ENCODE data around the gene CWC27. TPM values are rescaled to one million over a fixed set of nuclear protein-coding genes. Genes with fewer than 3 reads are reported as not detected.

CWC27 gene
- total and polyA plus RNA-seq, 3 donors from 2014 or later: 12.4 to 22.9 (median 17.5) TPM

GRCh38 chr5:64834037-64834436 lies 65.3 kb downstream of the CWC27 start:
- no peaks in the 10 kb centered on the region for H3K36me3 ChIP-seq (ENCODE audit: low read depth, missing control alignments)
- WGBS, 2 donors: 69 to 77% methylated on average over 2 of the region's 2 CpGs
- no peak overlapping the region for H3K27ac ChIP-seq
- intact Hi-C loops (cut with DNase I; ENCODE audit: low total_unique reads): no loop called here
- H3K27me3 ChIP-seq: no peaks in the 10 kb centered on the region
- DNase-seq: no peak
- H3K4me3 ChIP-seq: no peak overlapping the region
- TF ChIP-seq, protein P1, sequence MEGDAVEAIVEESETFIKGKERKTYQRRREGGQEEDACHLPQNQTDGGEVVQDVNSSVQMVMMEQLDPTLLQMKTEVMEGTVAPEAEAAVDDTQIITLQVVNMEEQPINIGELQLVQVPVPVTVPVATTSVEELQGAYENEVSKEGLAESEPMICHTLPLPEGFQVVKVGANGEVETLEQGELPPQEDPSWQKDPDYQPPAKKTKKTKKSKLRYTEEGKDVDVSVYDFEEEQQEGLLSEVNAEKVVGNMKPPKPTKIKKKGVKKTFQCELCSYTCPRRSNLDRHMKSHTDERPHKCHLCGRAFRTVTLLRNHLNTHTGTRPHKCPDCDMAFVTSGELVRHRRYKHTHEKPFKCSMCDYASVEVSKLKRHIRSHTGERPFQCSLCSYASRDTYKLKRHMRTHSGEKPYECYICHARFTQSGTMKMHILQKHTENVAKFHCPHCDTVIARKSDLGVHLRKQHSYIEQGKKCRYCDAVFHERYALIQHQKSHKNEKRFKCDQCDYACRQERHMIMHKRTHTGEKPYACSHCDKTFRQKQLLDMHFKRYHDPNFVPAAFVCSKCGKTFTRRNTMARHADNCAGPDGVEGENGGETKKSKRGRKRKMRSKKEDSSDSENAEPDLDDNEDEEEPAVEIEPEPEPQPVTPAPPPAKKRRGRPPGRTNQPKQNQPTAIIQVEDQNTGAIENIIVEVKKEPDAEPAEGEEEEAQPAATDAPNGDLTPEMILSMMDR (IDR thresholded peaks at IDR 0.05): no peak
- H3K4me1 ChIP-seq: no peaks in the 10 kb centered on the region
- H3K9me3 ChIP-seq: no peaks in the 10 kb centered on the region

DNA sequence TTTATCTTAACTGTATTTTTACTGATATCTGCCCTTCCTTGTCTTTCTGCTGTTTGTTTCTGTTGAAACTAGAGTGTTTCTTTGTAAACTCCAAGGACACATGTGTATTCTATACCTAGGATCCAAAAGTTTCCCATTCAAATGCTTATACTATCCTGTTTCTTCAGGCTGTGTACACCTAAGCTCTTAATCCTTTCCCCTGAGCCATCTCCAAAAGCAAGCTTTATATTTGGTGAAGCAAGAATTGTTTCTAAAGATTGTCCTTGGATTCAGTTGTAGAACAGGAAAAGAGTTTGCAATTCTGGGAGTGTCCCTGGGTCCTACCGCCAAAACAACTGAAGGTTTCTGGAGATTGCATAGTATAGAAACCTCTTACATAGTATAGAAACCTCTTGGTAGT lies 65.9 kb downstream of the CWC27 start:
- intact Hi-C loops (cut with DNase I; ENCODE audit: low total_unique reads): no loop called here
- no peak for DNase-seq
- H3K4me3 ChIP-seq: no peak overlapping the region
- H3K9me3 ChIP-seq: no peaks in the 10 kb centered on the region
- H3K27ac ChIP-seq: no peak overlapping the region
- no peaks in the 10 kb centered on the region for H3K36me3 ChIP-seq (ENCODE audit: low read depth, missing control alignments)
- H3K4me1 ChIP-seq: no peaks in the 10 kb centered on the region
- no peak for TF ChIP-seq POLR2A (IDR thresholded peaks at IDR 0.05)
- TF ChIP-seq, protein P1 (IDR thresholded peaks at IDR 0.05): no peak
- no peaks in the 10 kb centered on the region for H3K27me3 ChIP-seq
- 61 to 81% methylated on average over 1 of the region's 1 CpG for WGBS, 2 donors

GRCh38 chr5:64835266-64835665 lies 66.5 kb downstream of the CWC27 start:
- TF ChIP-seq, protein P1 (IDR thresholded peaks at IDR 0.05): no peak
- TF ChIP-seq POLR2A (IDR thresholded peaks at IDR 0.05): no peak
- no peaks in the 10 kb centered on the region for H3K4me1 ChIP-seq
- H3K27me3 ChIP-seq: no peaks in the 10 kb centered on the region
- H3K4me3 ChIP-seq: no peak overlapping the region
- intact Hi-C loops (cut with DNase I; ENCODE audit: low total_unique reads): no loop called here
- no peak overlapping the region for H3K27ac ChIP-seq
- 75 to 79% methylated on average over 1 of the region's 1 CpG for WGBS, 2 donors
- H3K36me3 ChIP-seq (ENCODE audit: low read depth, missing control alignments): no peaks in the 10 kb centered on the region
- no peaks in the 10 kb centered on the region for H3K9me3 ChIP-seq
- no peak for DNase-seq

- Histone ChIP-seq H3K27ac (peak overlapping the region in 1 of 2 donors; percentile 8), H3K4me3 (no peak overlapping the region), H3K36me3 (ENCODE audit: low read depth, missing control alignments) (no peaks in the 10 kb centered on the region), H3K27me3 (no peaks in the 10 kb centered on the region), H3K9me3 (no peaks in the 10 kb centered on the region), H3K4me1 (no peaks in the 10 kb centered on the region)
- no peak for DNase-seq
- TF ChIP-seq POLR2A (IDR thresholded peaks at IDR 0.05): no peak
- TF ChIP-seq, protein P1 (IDR thresholded peaks at IDR 0.05): no peak
- intact Hi-C loops (cut with DNase I; ENCODE audit: low total_unique reads): no loop called here
These were observed 67.5 kb downstream of the CWC27 start for GRCh38 chr5:64836190-64836755.

GRCh38 chr5:64836786-64837185 lies 68.1 kb downstream of the CWC27 start:
- Histone ChIP-seq H3K9me3 (no peaks in the 10 kb centered on the region), H3K36me3 (ENCODE audit: low read depth, missing control alignments) (no peaks in the 10 kb centered on the region), H3K27me3 (no peaks in the 10 kb centered on the region), H3K4me1 (no peaks in the 10 kb centered on the region), H3K27ac (peak overlapping the region in 1 of 2 donors; percentile 8), H3K4me3 (no peak overlapping the region)
- TF ChIP-seq POLR2A (IDR thresholded peaks at IDR 0.05): no peak
- TF ChIP-seq, protein P1 (IDR thresholded peaks at IDR 0.05): no peak
- intact Hi-C loops (cut with DNase I; ENCODE audit: low total_unique reads): no loop called here
- DNase-seq: no peak
- 80% methylated on average over 4 of the region's 4 CpGs for whole genome bisulfite sequencing, 2 donors

All from testis (tissue), 3 donors.